Ishikawa (cell line): ENCODE data around the gene NMRAL1.

Source experiments
- CEBPB ChIP-seq: IDR thresholded peaks from 2 replicates; pipeline ENCODE4 v1.6.1; 2012
- CREB1 ChIP-seq: IDR thresholded peaks from 2 replicates; pipeline ENCODE4 v1.6.1; 2012; ENCODE audit warnings: low read depth
- EP300 ChIP-seq: IDR thresholded peaks from 2 replicates; pipeline ENCODE4 v1.6.1; 2012; ENCODE audit warnings: borderline replicate concordance
- FOXM1 ChIP-seq: IDR thresholded peaks from 2 replicates; pipeline ENCODE4 v1.6.1; 2012; ENCODE audit warnings: low read depth, borderline replicate concordance
- NFIC ChIP-seq: IDR thresholded peaks from 2 replicates; pipeline ENCODE4 v1.6.1; 2012
- REST ChIP-seq: IDR thresholded peaks from 2 replicates; pipeline ENCODE4 v1.6.1; 2012; ENCODE audit warnings: low read depth, mild to moderate bottlenecking
- TAF1 ChIP-seq: IDR thresholded peaks from 2 replicates; pipeline ENCODE4 v1.6.1; 2012; ENCODE audit warnings: low read depth, mild to moderate bottlenecking
- TEAD4 ChIP-seq: IDR thresholded peaks from 2 replicates; pipeline ENCODE4 v1.6.1; 2012
- YY1 ChIP-seq: IDR thresholded peaks from 2 replicates; pipeline ENCODE4 v1.6.1; 2012; ENCODE audit warnings: low read depth
- TF ChIP-seq, protein P1 (sequence below): IDR thresholded peaks from 2 replicates; pipeline ENCODE4 v1.6.1; 2012

GRCh38 chr16:4506450-4506849 is 32.0 kb upstream of the NMRAL1 start:
- TF ChIP-seq, protein P1, sequence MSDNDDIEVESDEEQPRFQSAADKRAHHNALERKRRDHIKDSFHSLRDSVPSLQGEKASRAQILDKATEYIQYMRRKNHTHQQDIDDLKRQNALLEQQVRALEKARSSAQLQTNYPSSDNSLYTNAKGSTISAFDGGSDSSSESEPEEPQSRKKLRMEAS: no peak
- TF ChIP-seq CREB1 (no peak), NFIC (no peak), FOXM1 (no peak), TEAD4 (no peak), REST (no peak), YY1 (no peak), TAF1 (no peak), CEBPB (no peak), EP300 (no peak)
